ENCODE measurements around the gene CROCC2.

Gene CROCC2

GRCh38 chr2:241038374-241039180, 132.4 kb downstream of the CROCC2 start:
- DNase-seq (ENCODE audit: low read depth), result no peak

DNA sequence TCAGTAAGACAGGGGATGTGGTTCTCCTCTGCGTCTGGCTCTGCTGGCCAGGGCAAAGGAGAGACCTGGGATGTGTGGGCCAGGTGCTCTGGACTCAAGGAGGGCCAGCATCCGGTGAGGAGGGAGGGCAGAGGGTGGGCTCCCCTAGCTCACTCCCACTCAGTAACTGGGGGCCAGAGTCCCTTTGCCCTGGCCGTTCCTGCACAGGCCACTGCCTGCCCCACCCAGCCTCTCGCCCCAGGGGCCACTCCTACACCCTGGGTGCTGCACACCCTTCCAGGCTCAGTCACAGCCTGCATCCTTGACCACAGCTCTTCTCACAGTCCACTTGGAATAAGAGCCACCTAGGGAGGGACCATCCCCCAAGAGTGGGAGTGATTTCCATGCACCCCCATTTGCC, 133.3 kb downstream of the CROCC2 start:
- no peak for DNase-seq (ENCODE audit: low read depth)

DNA sequence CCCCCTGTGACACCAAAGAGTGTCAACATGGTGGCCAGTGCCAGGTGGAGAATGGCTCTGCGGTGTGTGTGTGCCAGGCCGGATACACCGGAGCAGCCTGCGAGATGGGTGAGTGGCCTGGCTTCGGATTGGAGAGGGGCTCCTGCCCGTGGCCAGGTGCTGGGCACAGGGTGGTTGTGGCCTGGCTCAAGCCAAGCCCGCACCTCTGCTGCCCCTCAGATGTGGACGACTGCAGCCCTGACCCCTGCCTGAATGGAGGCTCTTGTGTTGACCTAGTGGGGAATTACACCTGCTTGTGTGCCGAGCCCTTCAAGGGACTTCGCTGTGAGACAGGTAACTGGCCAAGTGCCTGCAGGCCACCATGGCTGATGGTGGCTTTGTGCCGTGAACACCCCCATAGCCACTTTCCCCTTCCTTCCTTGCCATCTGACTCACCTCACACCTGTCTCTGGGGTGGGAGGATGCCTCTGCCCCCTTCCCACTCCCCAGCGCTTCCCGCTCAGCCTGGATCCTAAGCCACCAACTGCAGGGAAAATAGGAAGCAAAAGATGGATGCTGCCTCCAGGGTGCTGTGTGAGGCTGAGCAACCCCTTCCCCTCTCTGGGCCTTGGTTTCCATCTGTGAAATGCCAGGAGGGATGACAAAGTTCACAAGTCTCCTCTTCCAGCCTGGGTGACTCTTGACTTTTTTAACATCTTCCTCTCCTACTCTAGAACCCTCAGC, 134.1 kb downstream of the CROCC2 start:
- no peak for DNase-seq (ENCODE audit: low read depth)

GRCh38 chr2:241041589-241042158, 135.5 kb downstream of the CROCC2 start:
- DNase-seq (ENCODE audit: low read depth), result no peak
